HG03039 (cell line): Measurements from ENCODE around the gene PPARA.
A peak's percentile ranks its signal among the peaks of the same experiment; 100 is the strongest.

ENCODE experiments used
- ATAC-seq: cut with Tn5 transposase; IDR thresholded peaks from one replicate; pipeline ENCODE4 v1.9.1; 2021; ENCODE audit warnings: mild to moderate bottlenecking, moderate library complexity; ENCODE audit not compliant: unreplicated experiment

Gene PPARA

GRCh38 chr22:46142548-46143490 lies 7.5 kb upstream of the PPARA start:
- no peak for ATAC-seq

DNA sequence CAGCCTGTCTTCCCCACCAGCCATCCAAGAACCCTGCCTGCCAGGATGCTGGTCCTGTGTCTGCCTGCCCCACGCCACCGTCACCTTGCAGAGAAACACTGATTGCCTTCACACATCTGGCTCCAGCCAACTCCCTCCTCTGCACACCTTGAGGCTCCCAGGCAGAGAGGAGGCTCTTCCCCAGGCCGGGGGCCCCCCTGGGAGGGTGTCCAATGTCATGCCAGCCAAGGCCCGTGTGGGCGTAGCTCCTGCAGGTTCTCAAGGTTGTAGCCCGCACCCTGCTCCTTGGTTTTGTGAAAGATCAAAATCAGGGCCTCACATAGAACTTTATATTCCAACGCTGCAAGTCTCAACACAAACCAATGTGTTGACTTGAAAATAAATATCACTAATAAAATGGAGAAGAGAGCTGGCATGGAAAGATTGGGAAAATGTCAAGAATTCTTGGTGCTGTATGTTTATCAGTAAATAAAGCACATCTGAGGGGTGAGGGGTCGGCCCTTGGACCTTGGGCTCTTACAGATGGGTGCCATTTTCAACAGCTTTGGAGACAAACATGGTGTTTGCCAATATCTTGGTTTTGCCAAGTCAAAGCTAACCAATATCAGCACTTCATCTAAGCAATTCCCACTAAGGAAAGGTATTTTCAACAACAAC lies 6.7 kb upstream of the PPARA start:
- ATAC-seq = no peak

DNA sequence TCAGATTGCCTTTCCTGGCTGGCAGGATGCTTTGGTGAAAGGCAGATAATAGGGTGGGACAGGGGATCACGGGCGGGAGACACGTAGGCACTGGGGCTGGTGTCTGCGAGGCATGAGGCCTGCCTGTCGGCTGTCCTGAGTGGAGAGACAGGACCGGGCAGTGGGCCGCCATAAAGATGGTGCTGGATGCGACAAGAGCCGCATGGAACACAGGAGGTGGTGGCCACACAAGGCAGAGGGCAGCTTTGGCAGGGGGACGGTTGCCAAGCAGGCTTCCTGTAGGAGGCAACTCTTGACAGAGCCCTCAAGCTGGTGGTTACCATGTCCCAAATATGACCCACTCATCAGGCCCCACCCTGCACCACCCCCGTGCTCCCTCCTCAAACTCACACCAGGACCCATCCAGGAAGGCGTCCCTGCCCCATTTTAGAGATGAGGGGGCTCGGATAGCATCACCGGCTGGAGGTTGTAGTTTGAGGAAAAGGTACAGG lies 4.9 kb upstream of the PPARA start:
- no peak for ATAC-seq

- ATAC-seq = no peak
Observed at GRCh38 chr22:46145896-46146295, 4.4 kb upstream of the PPARA start.

DNA sequence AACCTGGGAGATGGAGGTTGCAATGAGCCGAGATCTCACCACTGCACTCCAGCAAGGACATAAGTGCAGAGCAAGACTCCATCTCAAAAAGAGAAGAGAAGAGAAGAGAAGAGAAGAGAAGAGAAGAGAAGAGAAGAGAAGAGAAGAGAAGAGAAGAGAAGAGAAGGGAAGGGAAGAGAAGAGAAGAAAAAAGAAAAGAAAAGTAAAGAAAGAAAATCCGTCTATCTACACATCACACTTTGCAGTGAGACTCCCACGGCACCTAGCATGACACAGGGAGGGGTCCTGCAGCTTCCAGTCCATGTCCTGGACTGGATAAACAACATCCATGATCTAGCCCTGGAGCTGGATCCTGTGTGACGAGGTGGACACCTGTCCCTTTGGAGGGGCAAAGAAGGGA lies 4.0 kb upstream of the PPARA start:
- ATAC-seq = no peak

GRCh38 chr22:46147061-46147460 lies 3.3 kb upstream of the PPARA start:
- no peak for ATAC-seq

GRCh38 chr22:46147471-46148267 lies 2.7 kb upstream of the PPARA start:
- no peak for ATAC-seq

DNA sequence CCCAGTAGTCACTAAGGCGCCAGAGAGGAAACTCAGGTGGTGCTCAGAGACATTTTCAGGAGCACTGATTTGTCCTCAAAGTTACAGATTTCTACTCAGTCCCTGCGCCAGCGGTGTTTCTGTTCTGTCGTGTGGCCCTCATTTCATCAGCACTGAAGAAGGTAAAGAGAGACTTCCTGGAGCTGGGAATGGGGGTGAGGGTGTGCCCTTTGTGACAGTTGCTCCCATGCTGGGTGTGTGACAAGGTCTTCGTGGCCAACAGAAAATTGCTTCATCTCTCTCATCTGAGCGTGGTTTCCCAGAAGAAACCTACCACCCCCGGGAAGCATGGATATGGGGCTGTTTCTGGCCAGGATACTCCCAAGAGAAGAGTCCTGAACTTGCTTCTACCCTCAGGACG lies 2.0 kb upstream of the PPARA start:
- no peak for ATAC-seq

GRCh38 chr22:46148816-46149511 lies 1.4 kb upstream of the PPARA start:
- no peak for ATAC-seq

DNA sequence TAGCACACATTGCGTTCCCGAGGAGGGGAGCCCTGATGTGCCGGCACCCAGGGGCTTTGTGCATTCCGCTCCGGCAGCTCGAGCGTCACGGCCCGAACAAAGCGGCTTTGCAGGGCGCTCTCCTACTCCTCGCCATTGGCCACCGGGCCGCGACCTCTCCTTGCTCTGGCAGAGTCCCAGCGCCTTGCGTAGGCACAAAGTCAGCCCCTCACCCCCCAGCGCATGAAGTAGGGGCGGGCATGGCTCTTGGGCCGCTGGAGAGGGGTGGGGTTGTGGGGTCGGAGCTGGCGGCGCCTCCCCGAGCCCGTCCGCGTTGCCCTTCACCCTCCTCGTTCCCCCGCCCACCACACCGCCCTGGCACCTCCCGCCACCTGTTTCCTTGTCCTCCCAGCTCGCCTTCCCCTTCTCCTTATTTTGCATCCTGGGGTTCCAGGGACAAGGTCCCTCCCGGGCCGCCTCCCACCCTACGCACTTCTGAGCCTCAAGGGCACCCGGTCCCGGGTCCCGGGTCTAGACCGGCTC lies 753 bp upstream of the PPARA start:
- peak; percentile 2 for ATAC-seq

DNA sequence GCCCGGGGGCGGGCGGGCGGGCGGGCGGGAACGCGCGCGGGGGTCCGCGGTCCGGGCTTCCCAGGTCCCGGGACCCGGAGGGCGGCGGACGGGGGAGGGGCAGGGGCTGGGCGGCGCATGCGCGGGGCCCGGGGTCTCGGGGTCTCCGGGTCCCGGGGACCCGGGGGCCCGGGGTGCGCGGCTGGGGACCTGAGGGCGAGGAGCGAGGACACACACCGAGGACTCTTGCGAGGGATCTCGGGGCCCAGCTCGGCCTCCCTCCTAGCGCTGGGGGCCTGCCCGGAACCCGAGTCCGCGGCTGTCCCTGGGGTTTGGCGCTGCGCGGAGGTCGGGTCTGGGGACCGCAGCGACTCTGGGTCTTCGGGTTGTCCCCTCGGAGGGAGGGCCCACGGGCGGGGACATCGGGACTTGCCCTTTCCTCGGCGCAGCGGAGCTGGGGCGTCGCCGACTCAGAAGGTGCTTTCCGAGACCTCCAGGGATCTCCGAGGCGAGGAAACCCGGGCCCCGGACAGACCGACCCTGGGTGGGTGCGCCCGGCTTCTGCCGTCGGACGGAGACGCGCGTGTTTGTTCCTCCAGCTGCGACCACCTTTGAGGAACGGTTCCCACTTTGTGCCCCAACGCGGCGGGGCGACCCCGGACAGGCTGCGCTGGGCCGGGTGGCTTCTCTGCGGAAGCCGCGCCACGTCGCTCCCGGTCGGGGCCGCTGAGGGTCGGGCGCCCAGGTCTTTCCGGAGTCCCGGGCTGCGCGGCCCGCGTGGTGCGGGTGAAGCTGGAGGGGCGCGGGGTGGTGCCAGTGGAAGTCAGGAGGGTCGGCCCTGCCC lies 540 bp downstream of the PPARA start:
- peak; percentile 31 for ATAC-seq

DNA sequence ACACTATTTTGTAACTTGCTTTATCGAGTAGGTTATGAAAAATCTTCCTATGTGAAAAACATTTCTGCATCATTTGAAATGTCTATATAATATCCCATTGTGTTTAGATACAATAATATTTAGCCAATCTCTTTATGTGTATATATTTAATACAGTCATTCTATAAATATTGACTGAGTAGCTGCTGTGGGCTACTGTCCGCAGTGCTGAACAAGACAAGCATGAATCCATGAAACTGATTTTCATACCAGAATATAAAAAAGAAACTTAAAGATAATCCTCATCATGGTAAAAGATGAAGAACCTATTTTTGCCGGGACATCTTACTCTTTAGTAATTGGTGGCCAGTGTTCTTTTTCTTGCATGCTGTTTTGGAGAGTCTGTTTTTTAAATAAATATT lies 3.6 kb downstream of the PPARA start:
- no peak for ATAC-seq

GRCh38 chr22:46156031-46156430 lies 5.7 kb downstream of the PPARA start:
- ATAC-seq = no peak

- no peak for ATAC-seq
Observed at GRCh38 chr22:46158283-46158682, 8.0 kb downstream of the PPARA start.

DNA sequence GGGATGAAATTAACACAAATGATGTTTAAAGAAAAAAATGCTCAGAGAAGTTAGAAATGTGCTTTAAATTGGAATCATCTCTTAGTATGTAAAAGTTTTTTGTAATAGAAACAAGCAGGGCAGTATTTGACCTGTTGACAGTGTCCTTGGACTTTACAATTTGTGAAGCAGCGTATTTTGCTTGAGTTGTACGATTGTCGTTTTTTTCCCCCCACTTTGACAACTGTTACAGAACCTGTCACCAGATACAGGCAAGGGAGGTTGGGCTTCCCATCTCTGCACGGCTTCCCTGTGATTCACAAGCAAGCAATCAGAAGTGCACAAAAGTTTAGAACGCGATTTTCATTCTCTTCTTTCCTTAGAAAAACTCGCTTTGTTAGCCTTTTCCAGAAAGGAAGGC lies 8.9 kb downstream of the PPARA start:
- no peak for ATAC-seq

DNA sequence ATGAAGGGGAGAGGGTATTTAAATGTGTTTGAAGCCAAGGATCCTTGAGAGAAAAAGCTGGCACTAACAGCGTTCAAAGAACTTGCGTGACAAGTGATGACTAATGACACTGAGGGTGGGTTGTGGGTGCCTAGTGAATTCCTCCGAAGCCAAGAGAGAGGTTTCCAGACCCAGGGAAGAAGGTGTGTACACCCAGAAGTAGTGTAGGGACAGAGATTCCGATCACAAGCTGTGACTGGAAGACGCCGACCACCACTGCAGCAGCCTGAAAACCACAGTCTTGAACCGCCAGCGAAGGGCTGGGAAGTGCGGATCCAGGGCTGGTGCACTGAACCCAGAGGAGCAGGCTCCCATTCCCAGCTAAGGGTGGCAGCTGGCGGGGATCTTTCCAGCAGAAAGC lies 9.5 kb downstream of the PPARA start:
- ATAC-seq = no peak

GRCh38 chr22:46162285-46162684 lies 12.0 kb downstream of the PPARA start:
- ATAC-seq = no peak

- ATAC-seq = no peak
Observed at GRCh38 chr22:46162771-46163556, 12.6 kb downstream of the PPARA start.

DNA sequence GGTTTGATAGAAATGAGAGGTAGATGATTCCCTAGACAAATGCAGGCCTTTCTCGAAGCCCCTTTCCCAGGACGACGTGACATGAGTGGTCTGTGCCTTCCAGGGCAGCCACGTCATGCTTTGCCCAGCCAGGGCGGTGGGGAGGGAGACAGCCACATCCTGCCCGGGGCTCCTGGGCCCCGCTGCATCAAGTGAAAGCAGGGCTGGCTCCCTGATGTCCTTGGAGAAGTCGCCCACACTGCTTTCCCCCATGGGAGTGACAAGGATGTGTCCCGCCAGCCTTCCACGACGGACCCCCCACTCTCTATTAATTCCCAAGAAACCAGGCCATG lies 13.2 kb downstream of the PPARA start:
- ATAC-seq = no peak
